Activated CD4-positive, alpha-beta T cell treated with anti-CD3 and anti-CD28 coated beads for 1 hour (primary cell): ENCODE results near the gene CSNK2B.
"Not testable (repeated sequence)": the region's sequence is repeated elsewhere in the genome, so short reads cannot be mapped to it uniquely, and the experiment has no call there.

Experiments used
- DNase-seq: peaks from one replicate; pipeline ENCODE4 v3.0.0-alpha.2; 2020

CSNK2B gene

GRCh38 chr6:31691078-31691463 is 25.2 kb downstream of the CSNK2B start:
- DNase-seq = no peak

GRCh38 chr6:31691564-31692108 is 25.8 kb downstream of the CSNK2B start:
- no peak for DNase-seq

GRCh38 chr6:31692353-31692752 is 26.5 kb downstream of the CSNK2B start:
- DNase-seq = no peak

- no peak for DNase-seq
Measured at GRCh38 chr6:31692886-31693285, 27.0 kb downstream of the CSNK2B start.

- DNase-seq = no peak
Measured at GRCh38 chr6:31693535-31693934, 27.7 kb downstream of the CSNK2B start.

- DNase-seq = no peak
Measured at GRCh38 chr6:31697555-31697954, 31.7 kb downstream of the CSNK2B start.

GRCh38 chr6:31700740-31701401 is 35.0 kb downstream of the CSNK2B start:
- no peak for DNase-seq

- DNase-seq = no peak
Measured at GRCh38 chr6:31701666-31702404, 36.0 kb downstream of the CSNK2B start.

GRCh38 chr6:31702405-31702818 is 36.5 kb downstream of the CSNK2B start:
- DNase-seq = no peak

- peak; percentile 94 for DNase-seq
Measured at GRCh38 chr6:31702819-31703716, 37.2 kb downstream of the CSNK2B start, which contains the start of gene ABHD16A. Gene ABHD16A (minus strand): TSS chr6:31703324. CDS start chr6:31703281, 43 bp downstream.

GRCh38 chr6:31705931-31706330 is 40.1 kb downstream of the CSNK2B start:
- no peak for DNase-seq

- DNase-seq = no peak
Measured at GRCh38 chr6:31706599-31706998, 40.7 kb downstream of the CSNK2B start, which contains the start of gene LY6G6F. Gene LY6G6F (plus strand): TSS chr6:31706866. CDS start chr6:31706907, 41 bp downstream.

GRCh38 chr6:31707701-31708100 is 41.8 kb downstream of the CSNK2B start:
- DNase-seq = no peak

- DNase-seq = no peak
Measured at GRCh38 chr6:31708224-31708623, 42.3 kb downstream of the CSNK2B start.

- DNase-seq = not testable (repeated sequence)
Measured at GRCh38 chr6:31709157-31709556, 43.3 kb downstream of the CSNK2B start.

GRCh38 chr6:31710523-31711219 is 44.8 kb downstream of the CSNK2B start:
- DNase-seq = no peak

GRCh38 chr6:31711233-31711632 is 45.4 kb downstream of the CSNK2B start:
- no peak for DNase-seq

GRCh38 chr6:31712296-31712695 is 46.4 kb downstream of the CSNK2B start:
- DNase-seq = no peak

- no peak for DNase-seq
Measured at GRCh38 chr6:31713465-31713864, 47.6 kb downstream of the CSNK2B start.

- no peak for DNase-seq
Measured at GRCh38 chr6:31713991-31714684, 48.3 kb downstream of the CSNK2B start.
